Activated T-cell treated with anti-CD3 and anti-CD28 coated beads, Interleukin-2, amount 50 U/mL, for 48 hours (primary cell): ENCODE measurements around the gene SMDT1.
A peak's percentile ranks its signal among the peaks of the same experiment; 100 is the strongest.

Source experiments
- DNase-seq, 2 experiments: peaks; one replicate each; pipeline ENCODE4 v3.0.0-alpha.2; 2020

Gene SMDT1

GRCh38 chr22:42079319-42080251, at the start of gene SMDT1:
Gene SMDT1, plus strand, starts transcription at chr22:42079700. Its CDS starts 69 bp downstream, at chr22:42079769.
- DNase-seq: peak; percentile 98

- DNase-seq: no peak
Observed at GRCh38 chr22:42033263-42034181, 46.0 kb upstream of the SMDT1 start.

GRCh38 chr22:42035256-42035655, 44.2 kb upstream of the SMDT1 start:
- no peak for DNase-seq

- no peak for DNase-seq
Observed at GRCh38 chr22:42039271-42039670, 40.2 kb upstream of the SMDT1 start.

GRCh38 chr22:42041784-42042183, 37.7 kb upstream of the SMDT1 start:
- no peak for DNase-seq

GRCh38 chr22:42050641-42051180, 28.8 kb upstream of the SMDT1 start:
- DNase-seq: no peak

GRCh38 chr22:42052765-42053164, 26.7 kb upstream of the SMDT1 start:
- no peak for DNase-seq

GRCh38 chr22:42056757-42057511, 22.6 kb upstream of the SMDT1 start:
- no peak for DNase-seq

- no peak for DNase-seq
Observed at GRCh38 chr22:42060489-42060888, 19.0 kb upstream of the SMDT1 start.

GRCh38 chr22:42061041-42061440, 18.5 kb upstream of the SMDT1 start:
- no peak for DNase-seq

GRCh38 chr22:42062506-42063170, 16.9 kb upstream of the SMDT1 start:
- DNase-seq: no peak

- DNase-seq: peak in 1 of 2 experiments; percentile 5
Observed at GRCh38 chr22:42064629-42065028, 14.9 kb upstream of the SMDT1 start.

GRCh38 chr22:42065438-42066125, 13.9 kb upstream of the SMDT1 start:
- DNase-seq: peak in 1 of 2 experiments; percentile 11

- peak in 1 of 2 experiments; percentile 4 for DNase-seq
Observed at GRCh38 chr22:42066126-42066761, 13.3 kb upstream of the SMDT1 start.

GRCh38 chr22:42066937-42067336, 12.6 kb upstream of the SMDT1 start:
- DNase-seq: peak in 1 of 2 experiments; percentile 10

GRCh38 chr22:42067671-42068251, 11.7 kb upstream of the SMDT1 start:
- no peak for DNase-seq

- peak in 1 of 2 experiments; percentile 12 for DNase-seq
Observed at GRCh38 chr22:42068291-42068690, 11.2 kb upstream of the SMDT1 start.

GRCh38 chr22:42069801-42070516, 9.5 kb upstream of the SMDT1 start:
- DNase-seq: no peak
